ENCODE measurements around the gene GHSR. TPM values are rescaled to one million over a fixed set of nuclear protein-coding genes. Genes with fewer than 3 reads are reported as not detected.

GHSR gene
- total RNA-seq, 2 donors from 2014 or later, result 3.6 TPM; not detected in 1

GRCh38 chr3:172404237-172404962, 43.9 kb downstream of the GHSR start:
- 69 to 71% methylated on average over 12 of the region's 12 CpGs for WGBS, 2 donors
- no peak for TF ChIP-seq CTCF (IDR thresholded peaks at IDR 0.05)
- no peak for TF ChIP-seq POLR2A (IDR thresholded peaks at IDR 0.05)
- H3K27me3 ChIP-seq, result no peaks in the 10 kb centered on the region
- DNase-seq (no peak), ATAC-seq (no peak)
- no peaks in the 10 kb centered on the region for H3K4me1 ChIP-seq
- intact Hi-C loops (cut with DNase I), result no loop called here
- no peaks in the 10 kb centered on the region for H3K36me3 ChIP-seq (replicated peaks in 1 of 2; ENCODE audit: insufficient read depth in 1 of 2, low read depth in 2 of 2)
- H3K27ac ChIP-seq, result no peak overlapping the region
- H3K9me3 ChIP-seq, result no peaks in the 10 kb centered on the region
- no peak overlapping the region for H3K4me3 ChIP-seq

GRCh38 chr3:172402892-172403643, 45.2 kb downstream of the GHSR start:
- Histone ChIP-seq H3K4me3 (no peak overlapping the region), H3K27me3 (no peaks in the 10 kb centered on the region), H3K36me3 (replicated peaks in 1 of 2; ENCODE audit: insufficient read depth in 1 of 2, low read depth in 2 of 2) (no peaks in the 10 kb centered on the region), H3K9me3 (no peaks in the 10 kb centered on the region), H3K4me1 (no peaks in the 10 kb centered on the region), H3K27ac (no peak overlapping the region)
- intact Hi-C loops (cut with DNase I), result no loop called here
- ATAC-seq, result no peak
- DNase-seq, result no peak
- WGBS, 2 donors, result 89 to 96% methylated on average over 8 of the region's 8 CpGs
- TF ChIP-seq CTCF (IDR thresholded peaks at IDR 0.05), result no peak
- no peak for TF ChIP-seq POLR2A (IDR thresholded peaks at IDR 0.05)

GRCh38 chr3:172402090-172402489, 46.2 kb downstream of the GHSR start:
- WGBS, 2 donors, result 88 to 98% methylated on average over 2 of the region's 2 CpGs
- Histone ChIP-seq H3K9me3 (no peaks in the 10 kb centered on the region), H3K27me3 (no peaks in the 10 kb centered on the region), H3K4me1 (no peaks in the 10 kb centered on the region), H3K4me3 (no peak overlapping the region), H3K36me3 (replicated peaks in 1 of 2; ENCODE audit: insufficient read depth in 1 of 2, low read depth in 2 of 2) (no peaks in the 10 kb centered on the region), H3K27ac (no peak overlapping the region)
- ATAC-seq, result no peak
- intact Hi-C loops (cut with DNase I), result no loop called here
- TF ChIP-seq POLR2A (IDR thresholded peaks at IDR 0.05) (no peak), CTCF (IDR thresholded peaks at IDR 0.05) (no peak)
- DNase-seq, result no peak

GRCh38 chr3:172398484-172398883, 49.8 kb downstream of the GHSR start:
- no peaks in the 10 kb centered on the region for H3K27me3 ChIP-seq
- no peak overlapping the region for H3K27ac ChIP-seq
- intact Hi-C loops (cut with DNase I), result no loop called here
- H3K4me1 ChIP-seq, result no peaks in the 10 kb centered on the region
- no peaks in the 10 kb centered on the region for H3K9me3 ChIP-seq
- WGBS, 2 donors, result 89% methylated on average over 4 of the region's 4 CpGs
- no peak for DNase-seq
- H3K36me3 ChIP-seq (replicated peaks in 1 of 2; ENCODE audit: insufficient read depth in 1 of 2, low read depth in 2 of 2), result no peaks in the 10 kb centered on the region
- no peak for ATAC-seq
- H3K4me3 ChIP-seq, result no peak overlapping the region
- TF ChIP-seq POLR2A (IDR thresholded peaks at IDR 0.05) (no peak), CTCF (IDR thresholded peaks at IDR 0.05) (no peak)
